HG03280 (cell line): ENCODE results near the gene ARHGAP26.
A peak's percentile ranks its signal among the peaks of the same experiment; 100 is the strongest.

ENCODE experiments used
- ATAC-seq: cut with Tn5 transposase; IDR thresholded peaks from one replicate; pipeline ENCODE4 v1.9.1; 2021; ENCODE audit warnings: mild to moderate bottlenecking, moderate library complexity; ENCODE audit not compliant: unreplicated experiment

ARHGAP26 gene

GRCh38 chr5:142748568-142749249, 21.5 kb upstream of the ARHGAP26 start:
- ATAC-seq, result no peak

DNA sequence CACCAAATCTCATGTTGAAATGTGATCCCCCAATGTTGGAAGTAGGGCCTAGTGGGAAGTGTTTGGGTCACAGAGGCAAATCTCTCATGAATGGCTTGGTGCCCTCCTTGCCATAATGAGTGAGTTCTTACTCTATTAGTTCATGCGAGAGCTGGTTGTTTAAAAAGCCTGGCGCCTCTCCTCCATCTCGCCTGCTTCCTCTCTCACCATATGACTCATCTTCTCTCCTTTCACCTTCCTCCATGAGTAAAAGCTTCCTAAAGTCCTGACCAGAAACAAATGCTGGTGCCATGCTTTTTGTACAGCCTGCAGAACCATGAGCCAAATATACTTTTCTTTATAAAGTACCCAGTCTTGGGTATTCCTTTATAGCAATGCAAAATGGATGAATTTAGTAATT, 20.9 kb upstream of the ARHGAP26 start:
- ATAC-seq, result no peak

- no peak for ATAC-seq
These were observed 17.0 kb upstream of the ARHGAP26 start for GRCh38 chr5:142753116-142753631.

DNA sequence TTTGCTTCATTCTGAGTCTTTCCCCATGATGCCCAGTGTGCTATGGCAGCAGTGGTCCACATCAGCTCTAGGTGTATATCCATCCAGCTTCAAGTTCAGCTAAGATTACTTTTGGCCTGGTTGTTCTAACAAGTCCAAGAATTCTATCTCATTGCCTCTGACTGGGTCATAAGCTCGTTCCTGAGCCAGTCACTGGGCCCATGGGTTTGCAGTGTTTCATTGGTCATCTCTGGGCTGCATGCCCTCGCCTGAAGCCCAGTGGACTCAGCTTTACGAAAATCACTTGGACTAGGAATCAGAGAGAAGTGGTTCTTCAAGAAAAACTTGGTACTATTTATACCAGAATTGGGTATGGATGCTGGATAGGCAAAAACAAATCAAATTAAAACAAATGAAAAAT, 16.1 kb upstream of the ARHGAP26 start:
- ATAC-seq, result no peak

DNA sequence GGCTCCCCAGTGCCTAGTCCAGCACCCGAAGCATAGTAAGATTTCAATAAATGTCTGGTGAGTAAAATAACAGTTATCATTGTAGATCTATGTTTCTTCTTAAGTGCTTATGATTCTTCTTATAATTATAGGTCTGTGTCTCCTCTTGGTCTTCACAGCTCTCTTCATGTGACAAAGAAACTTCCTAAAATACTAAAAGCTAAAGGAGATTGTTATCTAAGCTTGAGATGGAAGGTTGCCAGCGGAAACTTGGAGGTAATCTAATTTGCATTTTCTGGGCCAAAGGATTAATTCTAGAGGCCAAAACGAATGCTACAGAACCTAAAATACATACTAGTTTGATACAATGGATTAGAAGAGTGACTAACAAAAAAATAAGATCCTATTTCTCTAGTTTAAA, 13.6 kb upstream of the ARHGAP26 start:
- ATAC-seq, result no peak

DNA sequence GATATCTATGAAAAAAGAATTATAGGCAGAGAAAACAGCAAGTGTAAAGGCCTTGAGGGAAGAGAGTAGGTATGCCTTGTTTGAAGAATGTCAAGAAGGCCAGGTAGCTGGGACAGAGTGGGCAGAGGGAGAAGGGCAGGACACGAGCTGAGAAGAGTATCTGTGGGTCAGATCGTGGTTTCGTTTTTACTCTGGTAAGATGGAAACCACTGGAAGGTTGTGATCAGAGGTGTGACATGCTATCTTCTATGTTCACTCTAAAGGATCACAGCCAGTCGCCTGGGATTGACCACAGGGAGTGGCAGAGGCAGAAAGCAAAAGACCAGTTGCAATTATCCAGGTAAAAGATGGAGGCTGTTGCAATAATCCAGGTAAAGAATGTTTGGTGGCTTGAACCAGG, 12.6 kb upstream of the ARHGAP26 start:
- no peak for ATAC-seq

DNA sequence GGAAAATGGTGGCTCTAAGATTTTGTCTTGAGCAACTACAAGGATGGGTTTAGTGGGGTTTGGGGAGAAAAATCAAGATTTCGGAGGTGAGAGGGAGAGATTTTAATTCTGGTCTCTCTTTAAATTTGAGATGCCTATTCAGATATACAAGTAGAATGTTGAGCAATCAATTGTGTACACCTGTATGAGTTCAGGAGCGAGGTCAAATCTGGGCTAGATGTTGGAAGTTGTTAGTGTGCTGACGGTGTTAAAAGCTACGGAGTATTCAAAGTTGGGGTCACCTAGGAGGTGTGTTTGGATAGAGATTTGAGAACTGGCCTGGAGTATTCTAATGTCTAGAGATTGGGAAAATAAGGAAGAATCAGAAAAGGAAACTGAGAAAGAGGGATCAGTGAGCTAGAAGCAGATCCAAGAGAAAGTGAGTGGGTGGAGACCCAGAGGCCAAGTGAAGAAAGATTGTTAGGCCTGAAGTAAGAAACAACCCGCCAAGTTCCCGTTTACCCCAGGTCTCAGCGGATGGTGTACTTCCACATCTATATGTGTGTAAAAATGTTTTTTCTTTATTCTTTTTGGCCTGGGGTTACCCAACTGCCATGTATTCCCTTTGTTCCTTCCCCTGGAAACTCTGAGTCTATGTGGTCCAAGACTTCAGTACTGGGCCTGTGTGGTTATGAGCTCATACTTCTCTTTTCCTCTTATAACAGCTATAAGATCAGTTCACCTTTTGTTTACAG, 11.9 kb upstream of the ARHGAP26 start:
- ATAC-seq, result no peak

DNA sequence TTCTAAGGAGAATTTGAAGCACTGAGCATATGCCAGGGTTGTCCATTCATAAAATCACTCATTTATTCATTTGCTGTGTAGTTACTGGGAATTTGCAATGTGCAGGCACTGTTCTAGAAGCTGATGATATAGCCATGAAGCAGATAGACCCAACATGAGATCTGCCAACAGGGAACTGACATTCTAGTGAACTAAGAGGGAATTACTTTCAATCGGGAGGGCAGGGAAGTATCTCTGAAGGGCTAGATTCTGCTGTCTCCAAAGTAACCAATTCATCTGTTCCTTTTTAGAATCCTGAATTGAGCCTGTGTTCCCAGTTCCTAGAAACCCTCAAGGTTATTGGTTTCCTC, 11.4 kb upstream of the ARHGAP26 start:
- no peak for ATAC-seq

- no peak for ATAC-seq
These were observed 6.5 kb upstream of the ARHGAP26 start for GRCh38 chr5:142763701-142764100.

- ATAC-seq, result no peak
These were observed 3.0 kb upstream of the ARHGAP26 start for GRCh38 chr5:142767178-142767577.

DNA sequence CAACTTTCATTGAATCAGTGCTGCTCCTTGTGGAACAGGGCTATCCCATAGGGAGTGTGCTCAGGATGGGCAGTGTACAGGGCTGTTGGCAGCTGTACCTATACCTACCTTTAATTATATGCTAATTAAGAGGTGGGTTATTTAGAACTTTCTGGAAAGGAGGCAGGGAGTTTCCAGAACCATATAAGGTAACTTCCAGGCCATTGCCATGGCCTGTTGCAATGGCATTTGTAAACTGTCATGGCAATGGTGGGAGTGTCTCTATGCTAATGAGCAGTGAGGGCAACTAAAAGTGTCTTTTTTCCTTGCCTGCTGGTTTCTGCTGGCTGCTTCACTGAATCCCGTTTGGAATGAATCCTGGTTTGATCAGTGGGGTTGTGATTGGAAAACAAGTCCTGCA, 2.3 kb upstream of the ARHGAP26 start:
- ATAC-seq, result no peak

DNA sequence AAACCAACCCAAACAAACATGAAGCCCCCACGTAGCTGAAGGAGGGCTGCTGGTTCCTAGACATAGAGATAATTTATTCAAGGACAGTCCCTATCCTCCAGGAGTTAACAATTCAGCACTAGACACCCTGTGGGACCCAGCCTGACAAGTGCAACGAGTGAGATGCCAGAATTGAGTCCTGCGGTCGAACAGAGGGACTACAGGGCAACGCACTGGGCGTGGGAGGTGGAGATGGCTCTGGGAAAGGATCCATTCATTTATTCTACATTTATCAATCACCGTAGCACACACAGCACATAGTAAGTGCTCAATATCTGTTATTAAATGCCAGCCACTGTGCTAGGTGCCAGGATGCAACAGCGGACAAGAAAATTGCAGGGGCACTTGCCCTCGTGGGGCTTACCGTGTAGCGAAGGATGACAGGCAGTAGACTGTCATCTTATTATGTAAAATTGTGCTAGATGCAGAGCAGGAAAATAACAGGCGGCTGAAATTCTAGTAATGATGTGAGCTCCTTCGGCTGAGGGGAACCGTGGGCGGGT, 855 bp upstream of the ARHGAP26 start:
- ATAC-seq, result no peak

DNA sequence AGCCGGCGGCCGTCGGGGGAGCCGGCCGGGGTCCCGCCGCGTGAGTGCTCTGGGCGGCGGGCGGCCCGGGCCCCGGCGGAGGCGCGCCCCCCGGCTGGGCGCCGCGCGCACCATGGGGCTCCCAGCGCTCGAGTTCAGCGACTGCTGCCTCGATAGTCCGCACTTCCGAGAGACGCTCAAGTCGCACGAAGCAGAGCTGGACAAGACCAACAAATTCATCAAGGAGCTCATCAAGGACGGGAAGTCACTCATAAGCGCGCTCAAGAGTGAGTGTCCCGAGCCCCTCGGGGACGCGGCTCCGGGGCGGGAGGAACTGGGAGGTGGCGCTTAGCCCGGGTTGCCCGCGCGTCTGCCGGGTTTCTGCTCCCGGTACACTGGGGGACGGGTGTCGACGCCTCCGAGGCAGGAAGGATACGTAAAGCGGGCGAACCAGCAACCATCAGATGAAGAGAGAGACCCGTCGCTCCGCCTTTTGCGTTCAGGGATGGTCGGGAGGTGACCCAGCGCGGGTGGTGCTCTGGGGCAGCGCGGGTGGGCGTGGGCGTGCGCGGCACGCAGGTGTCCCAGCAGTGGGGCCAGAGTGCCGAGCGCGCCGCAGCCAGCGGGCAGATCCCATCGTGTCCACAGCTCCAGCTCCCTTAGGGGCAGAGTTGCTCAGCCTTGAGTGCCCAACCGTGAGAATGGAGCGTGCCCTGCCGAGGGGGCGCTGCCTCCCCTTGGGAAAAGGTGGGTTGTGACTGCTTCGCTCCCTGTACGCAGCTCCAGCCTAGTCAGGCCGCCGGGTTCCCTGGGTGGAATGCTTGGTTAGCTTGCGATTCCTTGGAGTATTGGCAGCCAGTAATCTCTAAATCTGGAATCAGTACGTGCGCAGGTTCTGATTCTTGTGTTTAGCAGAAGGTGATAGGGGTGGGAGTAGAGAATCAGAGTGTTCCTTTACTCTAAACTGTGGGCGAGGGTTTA, 753 bp downstream of the ARHGAP26 start:
- ATAC-seq, result peak; percentile 6

DNA sequence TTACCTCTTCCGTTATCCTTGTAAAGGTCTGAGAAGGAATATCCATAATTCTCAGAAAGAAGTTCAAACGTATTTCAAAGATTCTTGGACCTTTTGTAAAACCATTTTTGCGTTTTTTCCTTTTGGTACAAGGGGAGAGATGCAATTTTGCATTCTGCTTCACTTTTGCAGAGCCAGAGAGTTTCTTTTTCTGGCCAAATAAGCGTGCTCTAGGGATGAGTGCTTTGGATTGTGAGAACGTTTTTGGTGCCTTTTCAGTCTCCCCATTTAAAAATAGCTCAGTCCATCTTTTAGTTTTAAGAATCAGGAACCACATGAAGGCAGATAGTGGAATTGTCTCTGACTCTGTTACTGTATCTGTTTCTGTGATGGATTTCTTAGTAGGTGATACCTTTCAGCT, 1.5 kb downstream of the ARHGAP26 start:
- no peak for ATAC-seq

DNA sequence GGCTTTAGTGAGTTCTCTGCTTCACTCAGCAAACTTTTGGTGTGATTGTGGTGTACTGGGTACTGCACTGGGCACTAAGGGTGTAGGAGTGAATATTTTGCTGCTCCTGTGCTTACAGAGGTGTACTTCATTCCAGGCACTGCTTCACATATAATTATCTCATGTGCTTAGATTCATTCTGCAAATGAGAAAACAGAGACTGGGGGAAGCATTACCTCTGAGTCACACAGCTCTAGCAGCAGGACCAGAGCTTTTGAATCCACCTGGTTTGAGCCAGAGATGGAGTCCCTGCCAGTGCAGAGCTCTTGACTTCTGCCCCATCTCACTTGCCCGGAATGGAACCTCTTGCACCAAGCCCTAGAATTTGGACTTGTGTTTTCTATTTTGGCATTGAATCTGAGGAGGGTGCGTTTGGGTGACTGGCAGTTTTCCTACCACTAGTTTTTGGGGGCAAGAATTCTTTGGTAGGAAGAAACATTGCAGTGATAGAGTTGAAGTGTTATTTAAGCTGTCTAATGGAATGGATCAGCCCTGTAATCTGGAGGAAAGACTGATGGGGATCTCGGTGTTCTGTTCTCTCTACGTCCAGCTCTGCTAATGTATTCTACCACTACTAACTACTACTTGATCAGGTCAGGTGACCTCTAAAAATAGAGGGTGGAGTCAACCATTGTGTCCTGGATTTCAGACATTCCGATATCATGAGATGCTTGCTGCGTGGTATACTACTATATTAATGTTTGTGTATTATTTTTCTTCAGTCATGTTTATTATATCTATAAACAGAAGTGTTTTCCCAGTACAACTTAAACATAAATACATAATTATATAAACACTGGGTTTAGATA, 2.5 kb downstream of the ARHGAP26 start:
- no peak for ATAC-seq

DNA sequence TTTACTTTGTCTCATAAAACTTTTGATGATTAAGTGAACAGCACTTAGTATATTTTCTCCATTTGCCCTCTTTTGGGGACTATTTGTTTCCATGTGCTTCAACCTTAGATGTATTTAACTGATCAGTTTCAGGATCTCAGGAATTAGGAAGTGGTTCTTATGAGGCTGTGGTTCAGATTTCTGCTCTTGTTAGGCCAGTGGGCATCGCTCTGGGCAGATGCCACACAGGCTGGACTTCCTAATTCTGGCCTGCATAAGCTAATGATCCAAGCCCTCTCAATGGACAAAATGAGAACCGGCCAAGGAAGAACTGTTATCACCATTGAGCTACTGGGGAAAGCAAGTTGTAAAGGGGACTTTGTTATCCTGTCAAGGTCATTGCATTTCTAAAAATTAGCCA, 6.9 kb downstream of the ARHGAP26 start:
- ATAC-seq, result no peak

DNA sequence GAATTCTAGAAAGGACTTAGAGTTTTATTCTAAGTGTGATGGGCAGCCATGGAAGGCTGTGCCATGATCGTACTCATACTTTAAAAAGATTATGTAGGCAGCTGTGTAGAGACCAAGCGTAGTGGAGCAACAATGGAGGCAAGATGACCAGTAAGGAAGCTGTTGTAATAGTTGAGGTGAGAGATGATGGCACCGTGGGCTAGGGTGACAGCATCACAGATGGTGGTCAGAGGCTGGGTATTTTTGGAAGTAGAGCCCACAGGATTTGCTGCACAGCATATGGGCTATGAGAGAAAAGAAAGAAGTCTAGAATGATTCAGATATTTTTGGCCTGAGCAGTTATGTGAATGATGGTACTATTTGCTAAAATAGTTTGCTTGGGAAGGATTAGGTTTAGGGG, 7.7 kb downstream of the ARHGAP26 start:
- no peak for ATAC-seq

DNA sequence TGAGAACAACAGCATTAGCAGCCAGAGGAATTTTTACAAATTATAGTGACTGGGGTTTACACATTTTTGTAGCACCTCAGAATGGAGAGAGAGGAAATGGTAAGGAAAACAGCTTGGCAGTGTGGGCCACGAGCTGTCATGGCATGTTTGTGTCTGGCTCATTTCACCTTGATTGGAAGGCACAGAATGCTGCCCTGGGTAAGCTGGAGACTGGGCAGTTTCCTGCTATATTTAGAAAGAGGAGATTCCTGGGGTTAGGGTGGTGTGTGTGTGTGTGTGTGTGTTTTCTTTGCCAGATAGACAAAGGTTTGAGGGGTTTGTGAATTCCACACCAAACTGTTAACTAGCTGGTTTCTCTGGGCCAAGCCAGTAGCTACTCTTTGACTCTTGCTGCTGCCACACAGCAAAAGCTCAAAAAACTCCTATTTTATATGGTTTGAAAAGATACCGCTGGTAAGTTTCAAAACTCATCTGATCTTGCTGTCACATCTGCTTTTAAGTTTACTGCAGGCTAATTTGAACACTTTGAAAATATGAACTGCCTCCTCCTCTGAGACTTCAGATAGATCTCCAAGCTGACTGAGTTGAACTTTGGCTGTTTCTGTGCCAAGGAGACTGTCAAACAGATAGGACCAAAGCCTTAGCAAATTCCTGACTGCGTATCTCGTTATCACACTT, 9.1 kb downstream of the ARHGAP26 start:
- ATAC-seq, result no peak

DNA sequence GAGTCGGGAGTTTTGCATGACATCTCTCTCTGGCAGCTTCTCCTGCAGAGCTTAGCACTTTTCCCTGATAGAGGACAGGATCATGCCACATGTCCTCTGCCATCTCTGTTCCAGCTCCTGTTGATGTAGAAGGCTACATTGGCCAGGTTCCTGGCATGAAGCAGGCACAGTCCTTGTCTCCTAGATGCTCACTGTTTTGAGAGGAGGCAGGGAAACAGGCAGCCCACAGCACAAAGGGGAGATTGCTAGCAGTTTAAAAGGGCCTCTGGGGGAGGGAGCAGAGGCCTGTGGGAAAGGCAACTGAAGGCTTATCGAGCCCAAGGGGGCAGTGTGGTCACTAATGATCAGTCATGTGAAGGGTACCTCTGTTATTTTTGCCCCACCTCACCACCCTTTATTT, 10.7 kb downstream of the ARHGAP26 start:
- ATAC-seq, result no peak
